SH-SY5Y (cell line): ENCODE results near the gene ILDR2.

Source experiments
- GATA2 ChIP-seq: IDR thresholded peaks from 2 replicates; pipeline ENCODE4 v1.6.1; 2011; ENCODE audit warnings: mild to moderate bottlenecking, low read depth, low read length
- GATA3 ChIP-seq: IDR thresholded peaks from 2 replicates; pipeline ENCODE4 v1.6.1; 2011; ENCODE audit warnings: low read depth, mild to moderate bottlenecking, low read length, moderate library complexity

The ILDR2 gene

GRCh38 chr1:166859597-166859996 lies 115.7 kb downstream of the ILDR2 start:
- TF ChIP-seq GATA2 (no peak), GATA3 (no peak)

GRCh38 chr1:166858726-166859419 lies 116.5 kb downstream of the ILDR2 start:
- no peak for TF ChIP-seq GATA3
- no peak for TF ChIP-seq GATA2
